Fibroblast of lung (primary cell): Measurements from ENCODE around the gene STX3.

Experiments
- EZH2 ChIP-seq: IDR thresholded peaks from 2 replicates; pipeline ENCODE4 v1.5.1; 2012; ENCODE audit warnings: low read length, control low read depth, mild to moderate bottlenecking; ENCODE audit errors: missing control alignments
- TF ChIP-seq, protein P1 (sequence below), 2 donors: IDR thresholded peaks in 1 of 2; conservative IDR thresholded peaks in 1 of 2; 1 replicate in 1 of 2; 2 replicates in 1 of 2; pipeline ENCODE4 v1.5.1; 2011 to 2012; ENCODE audit warnings: low read length in 2 of 2, control low read depth in 1 of 2, inconsistent platforms in 1 of 2, low read depth in 1 of 2, mild to moderate bottlenecking in 1 of 2

DNA sequence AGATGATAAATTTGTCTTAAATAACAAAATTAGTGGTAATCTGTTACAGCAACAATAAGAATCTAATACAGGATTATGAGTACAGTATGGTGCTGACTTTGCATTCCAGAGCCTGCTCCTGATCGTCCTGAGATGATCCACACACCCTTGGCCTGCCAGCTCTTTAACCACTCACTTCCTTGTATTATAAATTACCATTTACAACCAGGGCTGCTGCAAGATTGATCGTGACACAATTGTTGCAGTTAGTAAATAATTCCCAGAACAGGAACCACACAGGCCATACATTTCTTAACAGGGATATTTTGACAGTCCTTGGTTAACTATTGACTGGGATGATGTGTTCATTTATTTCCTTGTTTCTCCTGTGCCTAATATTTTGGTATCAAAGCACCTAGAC, 94.0 kb downstream of the STX3 start:
- TF ChIP-seq, protein P1, sequence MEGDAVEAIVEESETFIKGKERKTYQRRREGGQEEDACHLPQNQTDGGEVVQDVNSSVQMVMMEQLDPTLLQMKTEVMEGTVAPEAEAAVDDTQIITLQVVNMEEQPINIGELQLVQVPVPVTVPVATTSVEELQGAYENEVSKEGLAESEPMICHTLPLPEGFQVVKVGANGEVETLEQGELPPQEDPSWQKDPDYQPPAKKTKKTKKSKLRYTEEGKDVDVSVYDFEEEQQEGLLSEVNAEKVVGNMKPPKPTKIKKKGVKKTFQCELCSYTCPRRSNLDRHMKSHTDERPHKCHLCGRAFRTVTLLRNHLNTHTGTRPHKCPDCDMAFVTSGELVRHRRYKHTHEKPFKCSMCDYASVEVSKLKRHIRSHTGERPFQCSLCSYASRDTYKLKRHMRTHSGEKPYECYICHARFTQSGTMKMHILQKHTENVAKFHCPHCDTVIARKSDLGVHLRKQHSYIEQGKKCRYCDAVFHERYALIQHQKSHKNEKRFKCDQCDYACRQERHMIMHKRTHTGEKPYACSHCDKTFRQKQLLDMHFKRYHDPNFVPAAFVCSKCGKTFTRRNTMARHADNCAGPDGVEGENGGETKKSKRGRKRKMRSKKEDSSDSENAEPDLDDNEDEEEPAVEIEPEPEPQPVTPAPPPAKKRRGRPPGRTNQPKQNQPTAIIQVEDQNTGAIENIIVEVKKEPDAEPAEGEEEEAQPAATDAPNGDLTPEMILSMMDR (conservative IDR thresholded peaks at IDR 0.05 in 1 of 2, IDR thresholded peaks at IDR 0.05 in 1 of 2; ENCODE audit: low read depth in 1 of 2, low read length in 2 of 2) = no peak
- TF ChIP-seq EZH2 = no peak
